GM19240 (cell line): ENCODE measurements around the gene RACGAP1.
A peak's percentile ranks its signal among the peaks of the same experiment; 100 is the strongest.

Experiments used
- DNase-seq: peaks from one replicate; pipeline ENCODE4 v3.0.0; 2011; ENCODE audit warnings: low spot score; ENCODE audit not compliant: insufficient read length

Gene RACGAP1, protein sequence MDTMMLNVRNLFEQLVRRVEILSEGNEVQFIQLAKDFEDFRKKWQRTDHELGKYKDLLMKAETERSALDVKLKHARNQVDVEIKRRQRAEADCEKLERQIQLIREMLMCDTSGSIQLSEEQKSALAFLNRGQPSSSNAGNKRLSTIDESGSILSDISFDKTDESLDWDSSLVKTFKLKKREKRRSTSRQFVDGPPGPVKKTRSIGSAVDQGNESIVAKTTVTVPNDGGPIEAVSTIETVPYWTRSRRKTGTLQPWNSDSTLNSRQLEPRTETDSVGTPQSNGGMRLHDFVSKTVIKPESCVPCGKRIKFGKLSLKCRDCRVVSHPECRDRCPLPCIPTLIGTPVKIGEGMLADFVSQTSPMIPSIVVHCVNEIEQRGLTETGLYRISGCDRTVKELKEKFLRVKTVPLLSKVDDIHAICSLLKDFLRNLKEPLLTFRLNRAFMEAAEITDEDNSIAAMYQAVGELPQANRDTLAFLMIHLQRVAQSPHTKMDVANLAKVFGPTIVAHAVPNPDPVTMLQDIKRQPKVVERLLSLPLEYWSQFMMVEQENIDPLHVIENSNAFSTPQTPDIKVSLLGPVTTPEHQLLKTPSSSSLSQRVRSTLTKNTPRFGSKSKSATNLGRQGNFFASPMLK

DNA sequence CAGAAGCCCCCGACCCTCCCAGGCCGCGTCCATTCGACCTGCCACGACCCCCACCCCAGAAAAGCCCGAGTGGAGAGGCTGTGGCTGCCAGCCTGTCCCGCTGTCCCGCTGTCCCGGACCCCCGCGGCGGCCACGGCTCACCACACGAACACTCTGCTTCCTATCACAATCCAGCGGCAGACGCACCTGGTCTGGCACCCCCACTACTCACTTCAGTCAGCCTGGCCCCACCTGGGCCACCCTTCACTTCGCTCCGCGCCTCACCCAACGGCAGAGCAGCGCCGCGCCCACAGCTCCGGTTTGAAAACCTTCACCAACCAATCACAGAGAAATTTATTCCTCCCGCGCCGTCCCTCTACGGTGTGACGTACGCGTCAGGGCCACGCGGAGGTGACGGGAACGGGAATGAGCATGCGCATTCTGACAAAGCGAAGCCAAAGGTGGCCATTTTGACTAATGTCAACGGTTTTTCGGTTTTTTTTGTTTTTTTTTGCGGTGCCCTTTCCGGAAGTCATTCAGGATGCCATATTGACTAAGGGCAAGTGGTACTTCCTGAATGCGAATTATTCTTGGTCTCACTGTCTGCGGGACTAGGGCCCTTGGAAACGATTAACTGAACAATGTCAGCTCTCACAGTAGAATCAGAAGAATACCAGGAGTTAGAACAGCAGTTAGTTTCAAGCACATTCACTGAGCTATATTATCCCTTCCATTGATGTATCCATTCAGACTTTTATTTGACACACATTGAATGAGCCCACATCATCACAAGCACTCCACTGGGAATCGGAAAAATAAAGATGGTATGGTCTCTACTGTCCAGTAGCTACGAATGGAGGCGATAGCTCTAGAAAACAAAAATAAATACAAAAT is at the start of gene RACGAP1:
Gene RACGAP1, minus strand, starts transcription at position 308 of the 873 bp plus-strand sequence. CDS start 8,779 bp downstream, outside the sequence.
- peak; percentile 96 for DNase-seq

DNA sequence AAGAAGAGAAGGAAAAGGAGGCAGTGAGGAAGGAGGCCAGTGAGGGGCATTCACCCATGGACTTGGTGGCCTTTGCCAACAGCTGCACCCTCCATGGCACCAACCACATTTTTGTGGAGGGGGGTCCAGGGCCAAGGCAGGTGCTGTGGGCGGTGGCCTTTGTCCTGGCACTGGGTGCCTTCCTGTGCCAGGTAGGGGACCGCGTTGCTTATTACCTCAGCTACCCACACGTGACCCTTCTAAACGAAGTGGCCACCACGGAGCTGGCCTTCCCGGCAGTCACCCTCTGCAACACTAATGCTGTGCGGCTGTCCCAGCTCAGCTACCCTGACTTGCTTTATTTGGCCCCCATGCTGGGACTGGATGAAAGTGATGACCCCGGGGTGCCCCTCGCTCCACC is 48.4 kb upstream of the RACGAP1 start:
- no peak for DNase-seq

DNA sequence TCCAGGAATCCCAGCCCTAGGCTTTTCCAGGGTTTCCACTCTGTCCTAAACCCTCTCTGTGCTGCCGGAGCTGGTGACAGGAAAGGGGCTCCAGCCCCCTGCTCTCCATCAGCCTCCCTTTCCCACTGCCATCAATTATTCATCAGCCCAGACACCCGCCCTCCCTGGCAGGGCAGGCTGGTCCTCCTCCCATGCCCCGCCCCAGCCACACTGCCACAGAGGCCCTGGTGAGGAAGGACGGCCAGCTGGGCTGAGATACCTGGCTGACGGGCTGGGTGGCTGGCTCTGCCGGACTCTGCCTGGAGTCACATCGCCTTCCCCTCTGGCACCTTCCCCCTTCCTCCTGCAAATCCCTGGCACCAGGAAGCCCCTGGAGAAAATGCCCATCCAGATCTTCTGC is 47.9 kb upstream of the RACGAP1 start:
- DNase-seq = no peak

DNA sequence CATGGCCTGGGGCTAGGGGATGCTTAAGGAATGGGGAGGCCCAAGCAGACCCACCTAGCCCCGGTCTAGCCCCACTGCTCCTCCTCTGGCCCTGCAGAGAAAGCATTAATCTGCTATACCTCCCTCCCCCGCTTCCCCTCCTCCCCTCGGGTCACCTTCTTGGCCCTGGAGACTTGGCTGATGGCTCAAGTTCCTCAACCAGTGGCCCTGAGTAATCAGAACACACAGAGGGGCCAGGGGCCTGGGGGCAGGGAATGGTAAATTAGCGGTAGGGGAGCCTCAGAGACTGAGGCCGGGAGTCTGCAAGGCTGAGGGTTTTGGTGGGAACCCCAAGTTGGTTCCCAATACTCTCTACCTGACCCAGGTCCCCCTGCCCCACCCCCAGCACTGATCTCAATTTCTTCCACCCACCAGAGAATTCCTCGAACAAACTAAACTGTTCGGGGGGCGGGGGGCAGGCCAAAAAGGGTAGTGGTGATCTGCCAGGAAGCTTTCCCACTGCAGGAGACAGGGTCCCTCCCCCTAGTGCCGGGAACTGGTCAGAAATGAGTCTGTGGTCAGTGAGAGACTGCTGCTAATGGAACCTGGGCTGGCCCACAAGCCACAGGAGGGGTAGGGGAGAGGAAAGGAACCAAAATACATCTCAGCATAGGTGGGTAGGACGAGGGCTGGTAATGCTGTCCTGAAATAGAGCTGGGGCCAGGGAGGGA is 47.1 kb upstream of the RACGAP1 start:
- no peak for DNase-seq

DNA sequence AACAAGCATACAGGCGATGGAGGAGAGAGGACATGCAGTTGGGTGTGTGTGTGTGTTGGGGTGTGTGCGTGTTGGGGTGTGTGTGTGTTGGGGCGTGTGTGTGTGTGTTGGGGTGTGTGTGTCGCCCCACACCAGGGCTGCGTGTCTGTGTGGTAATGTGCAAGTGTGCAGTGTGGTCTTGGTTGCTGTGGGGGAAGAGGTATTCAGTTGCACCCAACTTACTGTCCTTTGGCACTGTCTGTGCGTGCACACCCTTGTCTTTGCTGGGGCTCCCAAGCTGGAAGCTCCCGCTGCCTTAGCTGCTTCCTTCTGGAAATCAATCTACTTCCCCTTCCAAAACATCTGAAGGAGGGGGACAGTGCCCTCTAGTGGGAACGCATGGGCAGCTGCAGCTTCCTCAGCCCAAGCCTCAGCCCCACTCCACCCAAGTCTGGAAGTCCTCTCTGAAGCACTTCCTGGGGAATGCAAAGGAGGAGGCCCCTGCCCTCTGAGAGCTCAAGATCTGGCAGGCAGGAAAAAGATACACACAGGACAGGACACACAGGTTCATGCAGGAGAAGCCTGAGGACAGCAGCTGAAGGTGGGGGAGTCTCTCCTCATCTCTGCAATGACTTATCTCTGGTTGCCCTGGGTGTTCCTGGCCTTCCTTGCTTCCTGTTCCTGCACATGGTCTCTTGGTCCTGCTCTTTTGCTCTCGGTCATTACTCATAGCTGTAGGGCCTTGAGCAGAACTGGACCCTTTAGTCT is 45.2 kb upstream of the RACGAP1 start:
- no peak for DNase-seq

DNA sequence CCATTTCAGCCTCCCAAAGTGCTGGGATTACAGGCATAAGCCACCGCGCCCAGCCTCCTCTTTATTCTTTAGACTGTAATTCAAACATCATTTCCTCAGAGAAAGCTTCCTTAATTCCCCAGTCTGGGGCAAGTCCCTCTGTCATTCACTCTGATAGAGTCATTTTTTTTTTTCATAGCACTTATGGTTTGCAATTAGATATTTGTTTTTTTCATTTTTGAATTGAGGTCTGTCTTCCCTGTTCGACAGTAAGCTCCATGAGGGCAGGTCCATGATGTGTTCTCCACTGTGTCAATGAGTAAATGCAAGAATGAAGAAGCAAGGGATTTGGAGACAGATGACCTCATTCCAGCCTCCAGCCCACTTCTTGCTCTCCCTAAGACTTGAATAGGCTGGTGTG is 44.2 kb upstream of the RACGAP1 start:
- DNase-seq = no peak

DNA sequence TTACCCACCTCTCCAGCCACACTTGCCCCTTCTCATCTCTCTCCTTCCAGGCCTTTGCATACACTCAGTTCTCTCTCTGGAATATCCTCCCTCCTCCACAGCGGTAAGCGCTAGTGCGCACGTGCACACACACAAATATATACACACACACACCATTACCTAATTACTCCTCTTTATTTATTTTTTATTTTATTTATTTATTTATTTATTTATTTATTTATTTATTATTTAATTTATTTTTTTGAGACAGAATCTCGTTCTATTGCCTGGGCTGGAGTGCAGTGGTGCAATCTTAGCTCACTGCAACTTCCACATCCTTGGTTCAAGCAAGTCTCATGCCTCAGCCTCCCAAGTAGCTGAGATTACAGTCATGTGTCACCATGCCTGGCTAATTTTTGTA is 43.8 kb upstream of the RACGAP1 start:
- DNase-seq = no peak

DNA sequence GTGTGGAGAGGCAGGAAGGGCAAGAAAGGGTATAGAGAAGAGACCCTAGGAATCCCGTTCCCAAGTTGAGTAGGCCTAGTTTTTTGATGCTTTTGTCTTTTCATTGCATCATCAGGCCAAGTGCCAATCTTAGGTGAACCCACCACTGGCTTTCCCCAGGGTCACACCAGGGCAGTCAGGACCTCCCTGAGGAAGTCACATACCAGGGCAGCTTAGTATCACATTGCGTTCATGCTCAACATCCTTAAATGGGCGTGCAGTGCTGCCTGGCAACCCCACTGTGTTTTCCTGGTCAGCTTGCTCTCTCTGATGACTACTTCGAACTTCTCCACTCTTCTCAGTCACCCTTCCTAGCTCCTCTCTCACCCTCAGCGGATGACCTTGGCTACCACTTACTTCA is 41.1 kb upstream of the RACGAP1 start:
- DNase-seq = no peak

DNA sequence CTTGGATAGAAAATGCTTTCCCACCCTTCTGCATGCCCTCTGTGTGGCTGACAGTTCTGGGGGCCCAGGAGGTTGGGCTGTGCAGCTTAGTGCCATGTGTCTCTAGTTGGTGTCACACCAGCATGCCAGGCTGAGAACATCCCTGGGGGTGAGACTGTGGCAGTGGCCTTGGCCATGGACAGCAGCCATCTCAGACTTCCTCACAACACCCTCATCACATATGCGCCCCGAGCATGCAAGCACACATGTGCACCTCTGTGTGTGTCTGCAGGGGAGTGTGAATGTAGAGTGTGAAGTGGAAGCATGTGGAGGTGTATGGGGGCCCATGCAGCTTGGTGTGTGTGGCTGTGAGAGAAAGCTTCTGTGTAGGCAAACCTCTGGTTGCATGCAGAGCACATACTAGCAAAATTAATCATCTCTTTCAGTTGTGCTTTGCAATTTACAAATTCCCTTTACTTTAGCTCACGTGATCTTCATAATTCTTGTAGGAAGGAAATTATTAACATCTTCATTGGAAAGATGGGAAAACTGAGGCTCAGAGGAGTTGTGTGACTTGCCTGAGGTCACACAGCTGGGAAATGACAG is 40.5 kb upstream of the RACGAP1 start:
- DNase-seq = no peak

DNA sequence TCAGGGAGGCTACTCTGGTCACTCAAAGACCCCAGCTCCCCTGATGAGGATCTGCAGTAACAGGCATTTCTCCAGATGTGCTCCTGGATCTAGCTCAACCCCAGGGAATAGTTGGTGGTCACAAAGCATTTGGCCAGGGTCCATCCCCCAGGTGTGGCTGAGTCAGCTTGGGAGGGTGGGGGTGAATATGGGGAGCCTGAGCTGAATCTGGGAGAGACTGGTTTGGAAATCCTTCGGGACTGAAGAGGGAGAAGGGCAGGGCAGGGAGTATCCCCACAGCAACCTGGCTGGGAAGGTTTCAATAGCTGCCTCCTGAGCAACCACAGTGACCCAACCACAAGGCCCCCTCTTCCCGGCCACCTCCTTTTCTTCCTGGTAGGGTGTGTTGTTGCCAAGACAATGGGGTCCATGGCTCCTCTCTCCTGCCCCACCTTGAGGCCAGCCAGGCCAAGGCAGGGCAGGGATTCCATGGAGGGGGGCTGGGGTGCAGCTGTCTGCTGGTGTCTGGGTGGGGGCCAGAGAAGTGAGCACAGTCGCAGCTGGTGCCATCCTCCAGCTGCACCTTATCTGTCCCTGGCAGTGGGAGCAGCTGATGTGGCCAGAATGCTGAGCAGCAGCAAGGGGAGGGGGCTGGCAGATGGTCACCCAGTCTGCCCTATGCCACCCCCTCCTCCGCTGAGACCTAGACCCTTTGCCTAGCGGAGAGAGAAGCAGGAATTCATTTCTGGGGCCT is 37.6 kb upstream of the RACGAP1 start:
- no peak for DNase-seq

DNA sequence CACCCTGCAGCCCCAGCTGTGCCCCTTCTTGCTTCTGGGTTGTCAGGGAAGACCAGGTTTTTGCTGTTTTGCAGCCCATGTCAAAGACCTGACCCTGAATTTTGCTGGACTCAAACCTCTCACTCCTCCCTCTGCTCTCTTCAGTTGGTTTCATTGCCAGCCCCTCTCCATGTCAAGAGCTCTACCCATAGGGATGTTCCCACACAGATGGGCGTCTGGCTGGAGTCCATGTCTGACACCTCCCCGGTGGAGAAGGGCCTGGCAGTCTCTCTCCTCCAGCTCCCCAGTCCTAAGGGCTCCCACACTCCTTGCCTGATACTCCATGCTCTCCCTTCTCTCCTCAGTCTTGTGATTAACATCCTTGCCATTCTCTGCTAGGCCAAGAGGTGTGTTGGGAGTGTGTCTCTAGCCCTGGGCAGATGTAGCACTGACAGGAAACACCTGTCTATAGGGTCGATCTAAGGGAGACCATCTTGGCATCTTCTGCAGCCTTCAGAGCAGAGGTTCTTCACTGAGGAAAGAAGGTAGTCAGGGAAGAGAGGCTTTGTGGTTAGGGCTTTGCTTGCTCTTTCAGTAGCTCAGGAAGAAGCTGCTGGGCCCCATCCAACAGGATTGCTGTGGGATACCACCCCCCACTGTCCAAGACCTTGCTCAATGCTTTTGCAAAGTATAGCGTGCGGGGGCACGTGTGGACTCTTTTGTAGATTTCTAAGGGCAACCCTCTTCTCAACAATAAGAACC is 36.8 kb upstream of the RACGAP1 start:
- no peak for DNase-seq

DNA sequence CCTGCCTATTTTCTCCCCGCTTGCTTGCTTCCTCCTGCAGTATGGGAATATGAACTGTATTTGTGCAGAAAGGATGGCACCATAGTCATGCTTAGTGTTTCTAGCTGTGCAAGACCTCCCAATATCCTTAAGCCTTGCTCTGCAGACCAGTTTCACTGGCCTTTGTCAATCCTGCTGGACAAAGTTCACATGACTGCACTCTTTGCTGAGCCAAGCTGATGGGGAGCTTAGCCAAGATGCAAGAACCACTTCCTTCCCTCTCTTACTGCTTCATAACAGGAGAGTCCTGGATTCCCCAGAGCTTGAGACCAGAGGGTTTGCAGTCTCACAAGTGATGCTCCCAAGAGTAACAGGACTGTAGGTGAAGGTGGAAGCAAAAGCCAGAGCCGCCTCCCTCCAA is 35.9 kb upstream of the RACGAP1 start:
- DNase-seq = no peak

DNA sequence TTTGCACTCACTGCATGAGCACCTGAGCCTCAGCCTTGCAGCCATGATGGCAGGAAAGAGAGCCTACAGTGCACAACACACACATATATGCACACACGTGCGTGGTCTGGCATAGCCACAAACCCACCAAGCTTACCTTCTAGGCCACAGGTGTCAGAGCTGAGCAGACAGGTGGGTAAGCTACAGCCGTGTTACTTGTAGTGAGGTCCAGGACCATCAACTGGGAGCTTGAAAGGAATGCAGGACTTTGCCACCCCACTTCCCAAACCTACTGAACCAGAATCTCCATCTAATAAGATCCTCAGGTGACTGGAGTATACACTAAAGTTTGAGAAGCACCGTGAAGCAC is 34.8 kb upstream of the RACGAP1 start:
- no peak for DNase-seq

DNA sequence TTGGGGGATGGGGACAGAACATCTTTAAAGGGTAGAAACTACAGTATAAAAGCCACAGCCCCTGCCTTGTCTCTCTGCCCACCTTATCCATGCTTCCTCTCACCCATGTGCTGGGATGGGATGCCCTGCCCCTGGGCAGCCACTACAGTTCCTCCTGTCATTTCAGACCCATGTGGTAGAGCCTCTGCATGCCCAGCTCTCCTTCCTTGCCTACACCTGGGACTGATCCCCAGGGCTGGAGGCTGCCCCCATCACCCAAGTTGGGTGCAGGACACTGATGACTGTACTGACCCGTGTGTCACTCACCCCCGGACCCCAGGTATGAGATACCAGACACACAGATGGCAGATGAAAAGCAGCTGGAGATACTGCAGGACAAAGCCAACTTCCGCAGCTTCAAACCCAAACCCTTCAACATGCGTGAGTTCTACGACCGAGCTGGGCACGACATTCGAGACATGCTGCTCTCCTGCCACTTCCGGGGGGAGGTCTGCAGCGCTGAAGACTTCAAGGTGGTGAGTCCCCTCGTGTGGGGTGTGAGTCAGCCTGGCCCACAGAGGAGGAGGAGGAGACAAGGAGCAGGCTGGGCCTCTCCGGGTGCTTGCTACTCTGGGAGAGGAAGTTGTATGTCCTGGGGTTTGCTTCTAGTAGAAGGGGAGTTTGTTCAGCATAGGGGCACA is 34.3 kb upstream of the RACGAP1 start:
- no peak for DNase-seq

DNA sequence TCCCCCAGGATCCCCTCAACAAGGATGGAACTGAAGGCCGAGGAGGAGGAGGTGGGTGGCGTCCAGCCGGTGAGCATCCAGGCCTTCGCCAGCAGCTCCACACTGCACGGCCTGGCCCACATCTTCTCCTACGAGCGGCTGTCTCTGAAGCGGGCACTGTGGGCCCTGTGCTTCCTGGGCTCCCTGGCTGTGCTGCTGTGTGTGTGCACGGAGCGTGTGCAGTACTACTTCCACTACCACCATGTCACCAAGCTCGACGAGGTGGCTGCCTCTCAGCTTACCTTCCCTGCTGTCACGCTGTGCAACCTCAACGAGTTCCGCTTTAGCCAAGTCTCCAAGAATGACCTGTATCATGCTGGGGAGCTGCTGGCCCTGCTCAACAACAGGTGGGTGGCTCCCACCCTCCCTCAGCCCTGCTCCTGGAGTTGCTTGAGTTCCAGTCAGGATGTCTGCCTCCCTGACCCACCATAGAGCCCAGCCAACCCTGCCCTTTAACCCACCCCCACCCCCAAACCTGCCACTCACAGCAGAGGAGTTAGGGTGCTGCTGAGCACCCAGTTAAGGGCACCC is 33.5 kb upstream of the RACGAP1 start:
- DNase-seq = no peak

DNA sequence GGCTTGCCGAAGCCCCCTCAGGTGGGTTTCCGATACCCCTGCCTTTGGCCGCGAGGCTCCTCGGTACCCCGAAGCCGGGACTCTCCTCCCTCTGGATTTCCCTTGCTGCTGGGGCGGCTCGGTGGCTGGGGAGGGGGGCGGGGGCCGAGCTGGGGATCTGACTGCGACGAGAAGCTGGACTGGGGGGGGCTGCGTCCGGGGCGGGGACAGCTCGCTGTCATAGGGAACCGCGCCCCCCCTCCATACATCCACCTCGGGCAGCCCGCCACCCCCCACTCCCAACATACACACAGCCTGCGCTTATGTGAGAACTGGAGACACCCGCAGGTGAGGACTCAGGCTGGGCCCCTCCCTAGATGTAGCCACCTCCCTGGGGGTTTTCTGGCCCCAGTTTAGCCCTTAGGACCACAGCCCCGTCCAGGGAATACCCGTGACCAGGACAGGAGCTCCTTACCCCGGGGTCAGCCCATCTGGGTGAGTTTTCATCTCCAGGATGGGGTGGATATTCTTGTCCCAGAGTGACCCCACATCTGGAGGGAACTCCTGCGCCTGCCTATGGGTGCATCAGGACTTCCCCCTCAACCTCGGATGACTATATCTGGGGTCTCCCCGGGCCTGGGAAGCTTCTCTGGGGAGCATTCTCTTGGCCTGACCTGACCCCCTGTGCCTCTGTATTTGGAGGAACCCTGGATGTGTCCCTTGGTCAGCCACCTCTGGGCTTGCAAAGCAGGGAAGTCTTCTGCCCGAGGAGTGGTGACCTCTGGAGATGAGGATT is 32.8 kb upstream of the RACGAP1 start:
- DNase-seq = no peak
